CD4-positive, alpha-beta memory T cell (primary cell): ENCODE data around the gene IKBKE. TPM values are rescaled to one million over a fixed set of nuclear protein-coding genes. Genes with fewer than 3 reads are reported as not detected.
A peak's percentile ranks its signal among the peaks of the same experiment; 100 is the strongest.

Experiments used
- CTCF ChIA-PET: fragments of 350-600 bp; sonication (Branson Sonifier 250); formaldehyde crosslinking; loops from one replicate; lab custom pipeline; 2021; ENCODE audit warnings: inconsistent platforms; ENCODE audit not compliant: partially characterized antibody; lab: Charles Lee
- POLR2A ChIA-PET: fragments of 350-600 bp; sonication (Branson Sonifier 250); formaldehyde crosslinking; loops from one replicate; lab custom pipeline; 2021; ENCODE audit not compliant: partially characterized antibody; lab: Charles Lee
- DNase-seq, 5 donors: peaks; one replicate each; pipeline versions ENCODE4 v3.0.0 to v3.0.0-alpha.2; 2020 to 2022; ENCODE audit warnings: mixed read lengths in 1 of 5
- H3K27ac ChIP-seq: one replicate; pipeline ENCODE4 v1.7.0; 2013; ENCODE audit warnings: low read depth, low read length
- H3K27me3 ChIP-seq: 2 replicates; pipeline ENCODE4 v1.7.0; 2013; ENCODE audit warnings: mild to moderate bottlenecking, low read length, moderate library complexity; ENCODE audit not compliant: insufficient read depth
- H3K36me3 ChIP-seq: 2 replicates; pipeline ENCODE4 v1.7.0; 2013; ENCODE audit warnings: mild to moderate bottlenecking, low read length, moderate library complexity; ENCODE audit not compliant: insufficient read depth
- H3K4me1 ChIP-seq: 2 replicates; pipeline ENCODE4 v1.7.0; 2013; ENCODE audit warnings: mild to moderate bottlenecking, low read length, moderate library complexity; ENCODE audit not compliant: insufficient read depth
- H3K4me3 ChIP-seq, 2 donors: one replicate each; pipeline ENCODE4 v1.7.0; 2013; ENCODE audit warnings: low read length in 2 of 2, mild to moderate bottlenecking in 1 of 2
- H3K9me3 ChIP-seq, 2 donors: one replicate each; pipeline ENCODE4 v1.7.0; 2013; ENCODE audit warnings: low read length in 2 of 2, control low read depth in 1 of 2; ENCODE audit not compliant: control insufficient read depth in 1 of 2
- H3K27ac Mint-ChIP-seq, 7 donors: one replicate each; pipeline ENCODE4 v1.8.0; 2020 to 2021; ENCODE audit warnings: mixed read lengths in 7 of 7, mild to moderate bottlenecking in 6 of 7, inconsistent platforms in 3 of 7, moderate library complexity in 3 of 7
- H3K27me3 Mint-ChIP-seq, 2 donors: one replicate each; pipeline ENCODE4 v1.8.0; 2020 to 2021; ENCODE audit warnings: mixed read lengths in 2 of 2
- H3K36me3 Mint-ChIP-seq, 2 donors: one replicate each; pipeline ENCODE4 v1.8.0; 2020 to 2021; ENCODE audit warnings: mixed read lengths in 2 of 2, inconsistent platforms in 1 of 2, mild to moderate bottlenecking in 1 of 2
- H3K4me1 Mint-ChIP-seq, 4 donors: one replicate each; pipeline ENCODE4 v1.8.0; 2020 to 2021; ENCODE audit warnings: mixed read lengths in 4 of 4, mild to moderate bottlenecking in 1 of 4
- H3K4me3 Mint-ChIP-seq, 8 donors: one replicate each; pipeline ENCODE4 v1.8.0; 2020 to 2021; ENCODE audit warnings: mixed read lengths in 8 of 8, mild to moderate bottlenecking in 7 of 8, moderate library complexity in 6 of 8, inconsistent platforms in 3 of 8
- H3K9me3 Mint-ChIP-seq, 8 donors: one replicate each; pipeline ENCODE4 v1.8.0; 2020 to 2021; ENCODE audit warnings: mixed read lengths in 8 of 8, mild to moderate bottlenecking in 5 of 8, inconsistent platforms in 3 of 8, moderate library complexity in 1 of 8
- intact Hi-C: fragments of 100-400 bp; cut with micrococcal nuclease; formaldehyde crosslinking; loops from one replicate; pipeline ENCODE4 v1.15.1; 2023
- polyA plus RNA-seq, 2 donors: library from polyadenylated mRNA; unstranded; fragments of 300-500 nt; fragmentation: Illumina TruSeq; gene quantifications; one replicate each; pipeline ENCODE4 v1.2.3, GENCODE V29; 2021
- total RNA-seq, 2 experiments: library from RNA; stranded (reverse); gene quantifications; one replicate each; pipeline ENCODE4 v1.2.3, GENCODE V29; 2021

Gene IKBKE
- total and polyA plus RNA-seq, 4 experiments from 2014 or later = 46.8 to 92.3 (median 69.0) TPM

DNA sequence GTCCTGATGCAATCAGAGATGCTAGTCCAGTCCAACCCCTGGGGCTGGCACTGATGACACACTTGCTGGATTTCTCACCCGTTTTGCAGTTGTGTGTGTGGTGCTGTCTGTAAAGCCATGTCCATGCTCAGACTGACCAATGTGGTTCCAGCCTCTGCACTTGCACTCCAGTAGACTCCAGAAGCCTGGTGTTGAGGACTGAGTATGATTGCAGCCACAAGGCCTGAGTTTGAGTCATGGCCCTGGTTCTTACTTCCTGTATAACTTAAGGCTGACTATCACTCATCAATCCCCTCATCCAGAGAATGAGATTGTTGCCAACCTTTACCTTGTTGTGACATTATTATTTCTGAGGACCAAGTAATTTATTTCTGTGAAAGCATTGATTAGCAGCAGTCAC is 34.8 kb upstream of the IKBKE start:
- intact Hi-C loops = no loop called here
- CTCF ChIA-PET = no interaction called here
- POLR2A ChIA-PET = no interaction called here

DNA sequence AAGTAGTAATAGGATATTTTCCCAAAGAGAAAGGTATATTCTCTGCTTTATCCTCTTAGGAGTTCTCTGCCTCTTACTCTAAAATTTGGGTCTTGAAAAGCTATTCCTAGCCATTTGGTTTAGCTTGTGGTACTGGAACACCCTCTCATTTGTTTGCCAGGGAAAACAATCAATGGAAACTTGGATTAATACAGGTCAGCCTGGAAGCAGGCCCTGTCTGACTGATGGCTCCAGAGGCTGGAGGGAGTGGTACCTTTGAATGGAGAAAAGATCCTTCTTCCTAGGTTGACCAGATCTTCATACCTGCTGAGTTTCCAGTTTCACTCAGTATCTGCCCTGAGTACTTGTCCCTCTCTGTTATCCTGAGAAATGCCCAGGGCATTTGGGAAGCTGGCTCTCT is 31.7 kb upstream of the IKBKE start:
- H3K9me3 Mint-ChIP-seq = no peaks in the 10 kb centered on the region
- H3K27ac ChIP-seq = no peak overlapping the region
- H3K36me3 ChIP-seq = peaks cover 21% of the 10 kb centered on the region
- POLR2A ChIA-PET = no interaction called here
- peaks cover 38 to 42% of the 10 kb centered on the region in 2 donors for H3K36me3 Mint-ChIP-seq
- H3K27me3 Mint-ChIP-seq = no peaks in the 10 kb centered on the region
- no peak for DNase-seq
- H3K4me3 ChIP-seq = no peak overlapping the region
- no peaks in the 10 kb centered on the region for H3K9me3 ChIP-seq
- peak overlapping the region in 1 of 7 donors; percentile 45 for H3K27ac Mint-ChIP-seq
- H3K4me3 Mint-ChIP-seq = no peak overlapping the region
- intact Hi-C loops = no loop called here
- H3K4me1 ChIP-seq = no peaks in the 10 kb centered on the region
- CTCF ChIA-PET = no interaction called here
- no peaks in the 10 kb centered on the region for H3K4me1 Mint-ChIP-seq
- no peaks in the 10 kb centered on the region for H3K27me3 ChIP-seq

More for the DNA sequence above, 34.8 kb upstream of the IKBKE start:
- DNase-seq = no peak
- peaks cover 10% of the 10 kb centered on the region for H3K36me3 ChIP-seq
- Mint-ChIP-seq H3K27me3 (no peaks in the 10 kb centered on the region), H3K4me3 (no peak overlapping the region), H3K36me3 (peaks cover 39 to 43% of the 10 kb centered on the region in 2 donors), H3K9me3 (no peaks in the 10 kb centered on the region), H3K4me1 (no peaks in the 10 kb centered on the region), H3K27ac (no peak overlapping the region)
- no peaks in the 10 kb centered on the region for H3K4me1 ChIP-seq
- H3K9me3 ChIP-seq = no peaks in the 10 kb centered on the region
- no peak overlapping the region for H3K27ac ChIP-seq
- H3K4me3 ChIP-seq = no peak overlapping the region
- H3K27me3 ChIP-seq = no peaks in the 10 kb centered on the region

DNA sequence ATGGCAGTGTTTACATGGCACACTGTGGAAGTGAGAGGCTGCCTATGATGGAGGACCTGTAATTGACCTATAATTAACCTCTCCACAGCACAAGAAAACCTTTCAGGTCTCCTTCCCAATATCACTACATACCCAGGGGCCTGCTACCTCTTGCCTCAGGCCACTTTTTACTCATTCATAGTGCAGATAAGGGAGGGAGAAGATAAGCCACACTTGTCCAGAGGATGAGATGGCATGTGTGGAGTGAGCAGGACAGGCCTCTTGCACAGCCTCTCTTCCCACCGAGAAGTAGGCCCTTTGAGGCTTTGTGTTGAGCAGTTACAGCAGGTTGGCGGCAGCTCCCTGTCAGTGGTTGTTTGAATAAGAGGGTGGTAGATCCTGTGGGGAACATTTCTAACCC is 31.1 kb upstream of the IKBKE start:
- H3K36me3 Mint-ChIP-seq = peaks cover 38 to 46% of the 10 kb centered on the region in 2 donors

DNA sequence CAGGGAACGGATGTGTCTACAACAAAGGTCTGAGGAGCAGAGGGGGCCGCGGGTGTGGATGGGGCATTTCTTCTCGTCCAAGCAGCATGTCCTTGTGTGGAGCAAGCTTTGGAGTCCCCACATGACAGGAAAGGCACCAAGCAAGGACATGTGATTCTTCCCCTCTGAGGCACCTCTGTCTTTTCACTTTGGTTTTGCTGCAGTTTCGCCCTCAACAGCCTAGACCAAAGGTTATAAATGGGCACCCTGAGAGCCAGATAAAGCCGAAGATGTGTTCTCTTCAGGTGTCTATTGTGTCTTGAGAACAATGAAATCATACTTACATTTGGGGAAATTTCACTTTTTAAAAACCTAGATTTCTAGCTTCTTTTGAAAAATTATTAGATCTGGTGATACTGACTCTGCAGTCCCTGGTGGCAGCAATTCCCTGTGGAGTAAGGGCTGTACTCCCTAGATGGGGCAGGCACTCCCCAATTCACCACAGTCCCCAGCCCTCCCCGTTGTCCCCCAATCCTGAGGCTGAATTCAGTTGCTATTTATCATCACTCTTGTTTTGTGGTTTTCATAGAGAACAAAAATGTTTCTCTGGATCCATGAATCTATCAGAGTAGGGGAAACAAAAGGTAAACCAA is 28.8 kb upstream of the IKBKE start:
- peaks cover 27% of the 10 kb centered on the region for H3K36me3 ChIP-seq

More for the DNA sequence above, 31.1 kb upstream of the IKBKE start:
- H3K9me3 Mint-ChIP-seq = no peaks in the 10 kb centered on the region
- H3K27me3 Mint-ChIP-seq = no peaks in the 10 kb centered on the region
- DNase-seq = no peak
- ChIA-PET POLR2A (no interaction called here), CTCF (no interaction called here)
- Histone ChIP-seq H3K4me1 (no peaks in the 10 kb centered on the region), H3K9me3 (no peaks in the 10 kb centered on the region), H3K36me3 (peaks cover 21% of the 10 kb centered on the region), H3K27me3 (no peaks in the 10 kb centered on the region), H3K4me3 (no peak overlapping the region), H3K27ac (no peak overlapping the region)
- H3K27ac Mint-ChIP-seq = no peak overlapping the region
- H3K4me3 Mint-ChIP-seq = no peak overlapping the region
- intact Hi-C loops = no loop called here
- no peaks in the 10 kb centered on the region for H3K4me1 Mint-ChIP-seq

DNA sequence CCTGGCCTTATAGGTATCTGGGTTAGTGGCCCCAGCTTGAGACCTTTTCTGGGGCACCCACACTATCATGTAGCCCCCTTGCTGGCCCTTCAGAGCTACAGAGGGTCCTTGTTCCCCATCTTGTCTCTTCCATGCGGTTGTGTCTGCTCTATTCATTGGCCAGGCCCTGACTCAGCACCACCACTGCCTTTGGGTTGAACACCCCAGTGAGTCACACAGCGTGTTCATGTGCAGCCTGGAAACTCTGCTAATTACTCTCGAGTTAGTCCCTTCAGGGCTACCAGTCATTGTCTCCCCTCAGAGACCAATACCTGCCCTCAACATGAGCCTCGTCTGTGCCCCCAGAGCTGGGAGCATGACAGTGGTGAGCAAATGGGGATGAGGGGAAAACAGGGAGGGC is 28.2 kb upstream of the IKBKE start:
- Histone ChIP-seq H3K4me1 (no peaks in the 10 kb centered on the region), H3K27ac (no peak overlapping the region), H3K27me3 (no peaks in the 10 kb centered on the region), H3K9me3 (no peaks in the 10 kb centered on the region), H3K36me3 (peaks cover 32% of the 10 kb centered on the region), H3K4me3 (no peak overlapping the region)
- ChIA-PET CTCF (no interaction called here), POLR2A (no interaction called here)
- no peak for DNase-seq
- Mint-ChIP-seq H3K27me3 (no peaks in the 10 kb centered on the region), H3K4me3 (no peak overlapping the region), H3K27ac (peak overlapping the region in 1 of 7 donors; percentile 10), H3K9me3 (peaks cover 0 to 2% (median 0%) of the 10 kb centered on the region in 8 donors), H3K36me3 (peaks cover 39 to 52% of the 10 kb centered on the region in 2 donors), H3K4me1 (no peaks in the 10 kb centered on the region)
- intact Hi-C loops = no loop called here

More for the DNA sequence above, 28.8 kb upstream of the IKBKE start:
- Mint-ChIP-seq H3K27me3 (no peaks in the 10 kb centered on the region), H3K9me3 (peaks cover 0 to 2% (median 0%) of the 10 kb centered on the region in 8 donors), H3K27ac (no peak overlapping the region), H3K36me3 (peaks cover 43 to 50% of the 10 kb centered on the region in 2 donors), H3K4me1 (no peaks in the 10 kb centered on the region), H3K4me3 (no peak overlapping the region)
- H3K4me3 ChIP-seq = no peak overlapping the region
- no peaks in the 10 kb centered on the region for H3K9me3 ChIP-seq
- no peaks in the 10 kb centered on the region for H3K4me1 ChIP-seq
- DNase-seq = no peak
- CTCF ChIA-PET = no interaction called here
- no peaks in the 10 kb centered on the region for H3K27me3 ChIP-seq
- no peak overlapping the region for H3K27ac ChIP-seq
- intact Hi-C loops = no loop called here
- POLR2A ChIA-PET = no interaction called here

DNA sequence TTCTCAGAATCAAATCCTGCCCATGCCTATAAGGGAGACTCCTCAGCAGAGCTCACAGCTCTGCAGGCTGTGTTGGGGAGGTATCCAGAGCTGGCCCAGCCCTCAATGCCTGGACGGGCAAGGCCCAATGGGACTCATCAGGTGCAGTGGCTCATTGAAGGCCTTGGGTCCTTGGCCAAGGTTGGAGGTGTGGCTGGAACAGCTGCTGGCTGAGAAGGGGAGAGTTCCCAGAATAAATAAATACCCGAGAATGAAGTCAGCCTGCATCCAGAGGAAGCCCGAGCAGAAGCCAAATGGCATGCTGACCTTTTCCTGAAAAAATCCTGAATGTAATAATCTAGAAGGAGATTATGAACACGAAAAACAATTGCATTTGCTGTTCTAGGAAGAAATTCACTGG is 25.2 kb upstream of the IKBKE start:
- peaks cover 0 to 2% (median 0%) of the 10 kb centered on the region in 8 donors for H3K9me3 Mint-ChIP-seq
- Histone ChIP-seq H3K27me3 (no peaks in the 10 kb centered on the region), H3K36me3 (peaks cover 27% of the 10 kb centered on the region), H3K4me3 (no peak overlapping the region), H3K4me1 (no peaks in the 10 kb centered on the region), H3K9me3 (no peaks in the 10 kb centered on the region), H3K27ac (no peak overlapping the region)
- H3K4me3 Mint-ChIP-seq = no peak overlapping the region
- no peak overlapping the region for H3K27ac Mint-ChIP-seq
- intact Hi-C loops = no loop called here
- ChIA-PET POLR2A (no interaction called here), CTCF (interaction anchor here (0.6 to 2.8 kb wide), 2 partner anchors 17 to 641 kb away, joined by 3 to 11 read pairs; no protein-coding TSS in a partner anchor)
- no peaks in the 10 kb centered on the region for H3K4me1 Mint-ChIP-seq
- no peak for DNase-seq
- no peaks in the 10 kb centered on the region for H3K27me3 Mint-ChIP-seq
- peaks cover 23 to 39% of the 10 kb centered on the region in 2 donors for H3K36me3 Mint-ChIP-seq

DNA sequence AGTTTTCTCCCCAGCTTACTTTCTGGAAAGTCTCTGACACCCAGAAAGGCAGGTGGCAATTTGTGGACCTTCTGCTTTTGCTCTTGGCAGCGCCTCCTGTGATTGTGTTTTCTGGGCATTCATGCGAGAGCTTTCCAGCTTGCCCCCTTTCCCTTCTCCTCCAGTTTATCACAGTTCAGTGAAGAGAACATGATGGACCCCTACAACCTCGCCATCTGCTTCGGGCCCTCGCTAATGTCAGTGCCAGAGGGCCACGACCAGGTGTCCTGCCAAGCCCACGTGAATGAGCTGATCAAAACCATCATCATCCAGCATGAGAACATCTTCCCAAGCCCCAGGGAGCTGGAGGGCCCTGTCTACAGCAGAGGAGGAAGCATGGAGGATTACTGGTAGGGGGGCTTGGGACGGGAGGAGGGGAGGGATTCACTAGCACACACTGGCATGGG is 24.3 kb upstream of the IKBKE start:
- H3K36me3 ChIP-seq = peaks cover 33% of the 10 kb centered on the region
- no peak overlapping the region for H3K4me3 ChIP-seq
- H3K4me3 Mint-ChIP-seq = no peak overlapping the region
- H3K27me3 ChIP-seq = no peaks in the 10 kb centered on the region
- CTCF ChIA-PET = interaction anchor here (2.8 kb wide), 1 partner anchor 16 kb away, joined by 11 read pairs; no protein-coding TSS in a partner anchor
- intact Hi-C loops = no loop called here
- no peak overlapping the region for H3K27ac ChIP-seq
- no peaks in the 10 kb centered on the region for H3K27me3 Mint-ChIP-seq
- POLR2A ChIA-PET = no interaction called here
- H3K9me3 Mint-ChIP-seq = peaks cover 0 to 2% (median 0%) of the 10 kb centered on the region in 8 donors
- H3K4me1 Mint-ChIP-seq = no peaks in the 10 kb centered on the region
- no peak overlapping the region for H3K27ac Mint-ChIP-seq
- H3K9me3 ChIP-seq = no peaks in the 10 kb centered on the region
- DNase-seq = no peak
- H3K4me1 ChIP-seq = no peaks in the 10 kb centered on the region
- peaks cover 21 to 34% of the 10 kb centered on the region in 2 donors for H3K36me3 Mint-ChIP-seq
